DOHH2 (cell line): Measurements from ENCODE around the gene CAPN2.
A peak's percentile ranks its signal among the peaks of the same experiment; 100 is the strongest.

Experiments used
- H3F3A ChIP-seq: fragments of 200-600 bp; sonication (generic), shearing (Covaris generic); 2 replicates; pipeline ENCODE4 v1.6.0; 2016; ENCODE audit warnings: antibody characterized with exemption, mild to moderate bottlenecking; ENCODE audit not compliant: control insufficient read depth, insufficient read depth
- H3K27ac ChIP-seq: fragments of 200-600 bp; sonication (generic); 2 replicates; pipeline ENCODE4 v1.5.1; 2014; ENCODE audit warnings: low read depth, mild to moderate bottlenecking, low read length, moderate library complexity
- H3K27me3 ChIP-seq: fragments of 200-600 bp; sonication (generic); 2 replicates; pipeline ENCODE4 v1.6.1; 2014; ENCODE audit warnings: mild to moderate bottlenecking, low read length, mixed read lengths; ENCODE audit not compliant: control insufficient read depth
- H3K36me3 ChIP-seq: fragments of 200-600 bp; sonication (generic); 2 replicates; pipeline ENCODE4 v1.6.1; 2014; ENCODE audit warnings: mild to moderate bottlenecking, low read length, moderate library complexity, mixed read lengths; ENCODE audit not compliant: control insufficient read depth
- H3K4me1 ChIP-seq: fragments of 200-600 bp; sonication (generic); 2 replicates; pipeline ENCODE4 v1.6.1; 2014; ENCODE audit warnings: mild to moderate bottlenecking, low read length, mixed read lengths; ENCODE audit not compliant: control insufficient read depth
- H3K4me2 ChIP-seq: fragments of 200-600 bp; sonication (generic); 2 replicates; pipeline ENCODE4 v1.6.0; 2014; ENCODE audit warnings: mild to moderate bottlenecking, low read length, moderate library complexity
- H3K4me3 ChIP-seq: fragments of 200-600 bp; sonication (generic); 2 replicates; pipeline ENCODE4 v1.5.1; 2014; ENCODE audit warnings: mild to moderate bottlenecking, low read length, mixed read lengths
- H3K79me2 ChIP-seq: fragments of 200-600 bp; sonication (generic); 2 replicates; pipeline ENCODE4 v1.6.1; 2014; ENCODE audit warnings: mild to moderate bottlenecking, low read length, mixed read lengths; ENCODE audit not compliant: control insufficient read depth
- H3K9me2 ChIP-seq: fragments of 200-600 bp; sonication (generic); replicated peaks from 2 replicates; pipeline ENCODE4 v1.6.1; 2014; ENCODE audit warnings: mild to moderate bottlenecking, low read length, mixed read lengths; ENCODE audit not compliant: control insufficient read depth
- H3K9me3 ChIP-seq: fragments of 200-600 bp; sonication (generic); 2 replicates; pipeline ENCODE4 v1.6.1; 2014; ENCODE audit warnings: antibody characterized with exemption, low read length, mixed read lengths; ENCODE audit not compliant: control insufficient read depth, insufficient read depth
- H4K20me1 ChIP-seq: fragments of 200-600 bp; sonication (generic); 2 replicates; pipeline ENCODE4 v1.6.0; 2014; ENCODE audit warnings: low read depth, mild to moderate bottlenecking, antibody characterized with exemption, low read length, moderate library complexity; ENCODE audit not compliant: control insufficient read depth, insufficient read depth
- EZH2phosphoT487 ChIP-seq: fragments of 200-600 bp; sonication (generic); IDR thresholded peaks from 2 replicates; pipeline ENCODE4 v1.6.1; 2017; ENCODE audit warnings: borderline replicate concordance, mild to moderate bottlenecking, antibody characterized with exemption, low read length, moderate library complexity, mixed read lengths
- TF ChIP-seq, protein P1 (sequence below): fragments of 200-600 bp; sonication (generic); IDR thresholded peaks from one replicate; pipeline ENCODE4 v1.5.1; 2014; ENCODE audit warnings: antibody characterized with exemption, mild to moderate bottlenecking, low read depth, low read length; ENCODE audit not compliant: poor library complexity, severe bottlenecking

CAPN2 gene

GRCh38 chr1:223680188-223680587 lies 32.2 kb upstream of the CAPN2 start:
- Histone ChIP-seq H3K4me1 (no peaks in the 10 kb centered on the region), H3K4me2 (no peak overlapping the region), H3K36me3 (no peaks in the 10 kb centered on the region), H3K9me3 (no peaks in the 10 kb centered on the region), H3K27me3 (no peaks in the 10 kb centered on the region; the same call in 1 of the 2 replicates), H3K79me2 (no peaks in the 10 kb centered on the region), H3K27ac (no peak overlapping the region), H3F3A (no peaks in the 10 kb centered on the region), H3K4me3 (no peak overlapping the region), H3K9me2 (no peaks in the 10 kb centered on the region), H4K20me1 (no peaks in the 10 kb centered on the region)
- no peak for TF ChIP-seq EZH2phosphoT487
- TF ChIP-seq, protein P1, sequence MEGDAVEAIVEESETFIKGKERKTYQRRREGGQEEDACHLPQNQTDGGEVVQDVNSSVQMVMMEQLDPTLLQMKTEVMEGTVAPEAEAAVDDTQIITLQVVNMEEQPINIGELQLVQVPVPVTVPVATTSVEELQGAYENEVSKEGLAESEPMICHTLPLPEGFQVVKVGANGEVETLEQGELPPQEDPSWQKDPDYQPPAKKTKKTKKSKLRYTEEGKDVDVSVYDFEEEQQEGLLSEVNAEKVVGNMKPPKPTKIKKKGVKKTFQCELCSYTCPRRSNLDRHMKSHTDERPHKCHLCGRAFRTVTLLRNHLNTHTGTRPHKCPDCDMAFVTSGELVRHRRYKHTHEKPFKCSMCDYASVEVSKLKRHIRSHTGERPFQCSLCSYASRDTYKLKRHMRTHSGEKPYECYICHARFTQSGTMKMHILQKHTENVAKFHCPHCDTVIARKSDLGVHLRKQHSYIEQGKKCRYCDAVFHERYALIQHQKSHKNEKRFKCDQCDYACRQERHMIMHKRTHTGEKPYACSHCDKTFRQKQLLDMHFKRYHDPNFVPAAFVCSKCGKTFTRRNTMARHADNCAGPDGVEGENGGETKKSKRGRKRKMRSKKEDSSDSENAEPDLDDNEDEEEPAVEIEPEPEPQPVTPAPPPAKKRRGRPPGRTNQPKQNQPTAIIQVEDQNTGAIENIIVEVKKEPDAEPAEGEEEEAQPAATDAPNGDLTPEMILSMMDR: no peak

- H3F3A ChIP-seq: no peaks in the 10 kb centered on the region
- no peaks in the 10 kb centered on the region for H3K79me2 ChIP-seq
- no peak overlapping the region for H3K4me2 ChIP-seq
- TF ChIP-seq, protein P1: no peak
- no peak for TF ChIP-seq EZH2phosphoT487
- H3K4me1 ChIP-seq: no peaks in the 10 kb centered on the region
- H3K27ac ChIP-seq: no peak overlapping the region
- no peaks in the 10 kb centered on the region for H3K9me3 ChIP-seq
- H3K4me3 ChIP-seq: no peak overlapping the region
- H3K36me3 ChIP-seq: no peaks in the 10 kb centered on the region
- no peaks in the 10 kb centered on the region for H4K20me1 ChIP-seq
- H3K9me2 ChIP-seq: no peaks in the 10 kb centered on the region
- peaks cover 6% of the 10 kb centered on the region for H3K27me3 ChIP-seq
These were observed 29.8 kb upstream of the CAPN2 start for GRCh38 chr1:223682502-223682901.

- Histone ChIP-seq H3K9me2 (no peaks in the 10 kb centered on the region), H3K79me2 (no peaks in the 10 kb centered on the region), H3K4me1 (no peaks in the 10 kb centered on the region), H3K4me2 (no peak overlapping the region), H4K20me1 (no peaks in the 10 kb centered on the region), H3K4me3 (no peak overlapping the region), H3K27me3 (peaks cover 6% of the 10 kb centered on the region), H3F3A (no peaks in the 10 kb centered on the region), H3K27ac (no peak overlapping the region), H3K36me3 (no peaks in the 10 kb centered on the region), H3K9me3 (no peaks in the 10 kb centered on the region)
- TF ChIP-seq, protein P1: peak; percentile 77
- TF ChIP-seq EZH2phosphoT487: no peak
These were observed 28.5 kb upstream of the CAPN2 start for GRCh38 chr1:223683586-223684487.
